ENCODE data around the gene DOCK10.
"Not testable (repeated sequence)": the region's sequence is repeated elsewhere in the genome, so short reads cannot be mapped to it uniquely, and the experiment has no call there.

DNA sequence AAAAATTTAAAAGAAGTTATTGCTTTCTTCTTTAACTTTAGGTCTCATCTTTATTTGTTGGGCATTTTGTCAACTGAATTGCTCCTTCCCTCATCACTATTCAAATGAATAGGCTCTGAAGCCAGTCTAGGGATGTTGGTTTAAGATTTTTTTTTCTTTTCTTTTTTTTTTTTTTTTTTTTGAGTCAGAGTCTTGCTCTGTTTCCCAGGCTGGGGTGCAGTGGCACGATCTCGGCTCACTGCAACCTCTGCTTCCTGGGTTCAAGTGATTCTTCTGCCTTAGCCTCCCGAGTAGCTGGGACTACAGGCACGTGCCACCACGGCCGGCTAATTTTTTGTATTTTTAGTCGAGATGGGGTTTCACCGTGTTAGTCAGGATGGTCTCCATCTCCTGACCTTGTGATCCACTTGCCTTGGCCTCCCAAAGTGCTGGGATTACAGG lies 98.6 kb downstream of the DOCK10 start:
- not testable (repeated sequence) for TF ChIP-seq YY1 (tag by site-specific recombination; IDR thresholded peaks at IDR 0.05); ZNF510 (tag by site-specific recombination; IDR thresholded peaks at IDR 0.05; ENCODE audit: insufficient replicate concordance); ZNF292 (tag by site-specific recombination; IDR thresholded peaks at IDR 0.05; ENCODE audit: borderline replicate concordance, low read depth); ZNF23 (tag by site-specific recombination; IDR thresholded peaks at IDR 0.05; ENCODE audit: borderline replicate concordance); ZNF785 (tag by site-specific recombination; IDR thresholded peaks at IDR 0.05); MEIS1 (CRISPR knock-in tag; IDR thresholded peaks at IDR 0.05; ENCODE audit: borderline replicate concordance); ZNF223 (tag by site-specific recombination; IDR thresholded peaks at IDR 0.05); KLF16 (tag by site-specific recombination; IDR thresholded peaks at IDR 0.05); KLF1 (tag by site-specific recombination; IDR thresholded peaks at IDR 0.05)
- TF ChIP-seq, protein P1, sequence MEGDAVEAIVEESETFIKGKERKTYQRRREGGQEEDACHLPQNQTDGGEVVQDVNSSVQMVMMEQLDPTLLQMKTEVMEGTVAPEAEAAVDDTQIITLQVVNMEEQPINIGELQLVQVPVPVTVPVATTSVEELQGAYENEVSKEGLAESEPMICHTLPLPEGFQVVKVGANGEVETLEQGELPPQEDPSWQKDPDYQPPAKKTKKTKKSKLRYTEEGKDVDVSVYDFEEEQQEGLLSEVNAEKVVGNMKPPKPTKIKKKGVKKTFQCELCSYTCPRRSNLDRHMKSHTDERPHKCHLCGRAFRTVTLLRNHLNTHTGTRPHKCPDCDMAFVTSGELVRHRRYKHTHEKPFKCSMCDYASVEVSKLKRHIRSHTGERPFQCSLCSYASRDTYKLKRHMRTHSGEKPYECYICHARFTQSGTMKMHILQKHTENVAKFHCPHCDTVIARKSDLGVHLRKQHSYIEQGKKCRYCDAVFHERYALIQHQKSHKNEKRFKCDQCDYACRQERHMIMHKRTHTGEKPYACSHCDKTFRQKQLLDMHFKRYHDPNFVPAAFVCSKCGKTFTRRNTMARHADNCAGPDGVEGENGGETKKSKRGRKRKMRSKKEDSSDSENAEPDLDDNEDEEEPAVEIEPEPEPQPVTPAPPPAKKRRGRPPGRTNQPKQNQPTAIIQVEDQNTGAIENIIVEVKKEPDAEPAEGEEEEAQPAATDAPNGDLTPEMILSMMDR (tag by site-specific recombination; IDR thresholded peaks at IDR 0.05) = not testable (repeated sequence)
- TF ChIP-seq, protein P2, sequence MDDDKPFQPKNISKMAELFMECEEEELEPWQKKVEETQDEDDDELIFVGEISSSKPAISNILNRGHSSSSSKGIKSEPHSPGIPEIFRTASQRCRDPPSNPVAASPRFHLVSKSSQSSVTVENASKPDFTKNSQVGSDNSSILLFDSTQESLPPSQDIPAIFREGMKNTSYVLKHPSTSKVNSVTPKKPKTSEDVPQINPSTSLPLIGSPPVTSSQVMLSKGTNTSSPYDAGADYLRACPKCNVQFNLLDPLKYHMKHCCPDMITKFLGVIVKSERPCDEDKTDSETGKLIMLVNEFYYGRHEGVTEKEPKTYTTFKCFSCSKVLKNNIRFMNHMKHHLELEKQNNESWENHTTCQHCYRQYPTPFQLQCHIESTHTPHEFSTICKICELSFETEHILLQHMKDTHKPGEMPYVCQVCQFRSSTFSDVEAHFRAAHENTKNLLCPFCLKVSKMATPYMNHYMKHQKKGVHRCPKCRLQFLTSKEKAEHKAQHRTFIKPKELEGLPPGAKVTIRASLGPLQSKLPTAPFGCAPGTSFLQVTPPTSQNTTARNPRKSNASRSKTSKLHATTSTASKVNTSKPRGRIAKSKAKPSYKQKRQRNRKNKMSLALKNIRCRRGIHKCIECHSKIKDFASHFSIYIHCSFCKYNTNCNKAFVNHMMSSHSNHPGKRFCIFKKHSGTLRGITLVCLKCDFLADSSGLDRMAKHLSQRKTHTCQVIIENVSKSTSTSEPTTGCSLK (tag by site-specific recombination; IDR thresholded peaks at IDR 0.05) = not testable (repeated sequence)
